ENCODE results near the gene CNBD2.
"Not testable (repeated sequence)": the region's sequence is repeated elsewhere in the genome, so short reads cannot be mapped to it uniquely, and the experiment has no call there.

CNBD2 gene

GRCh38 chr20:36065427-36065998 lies 97.1 kb downstream of the CNBD2 start:
- DNase-seq (ENCODE audit: low read depth) = no peak
- peak overlapping the region; percentile 57 for H3K4me3 ChIP-seq (ENCODE audit: low read length)
- TF ChIP-seq CTCF (conservative IDR thresholded peaks at IDR 0.05; ENCODE audit: low read length) = no peak

DNA sequence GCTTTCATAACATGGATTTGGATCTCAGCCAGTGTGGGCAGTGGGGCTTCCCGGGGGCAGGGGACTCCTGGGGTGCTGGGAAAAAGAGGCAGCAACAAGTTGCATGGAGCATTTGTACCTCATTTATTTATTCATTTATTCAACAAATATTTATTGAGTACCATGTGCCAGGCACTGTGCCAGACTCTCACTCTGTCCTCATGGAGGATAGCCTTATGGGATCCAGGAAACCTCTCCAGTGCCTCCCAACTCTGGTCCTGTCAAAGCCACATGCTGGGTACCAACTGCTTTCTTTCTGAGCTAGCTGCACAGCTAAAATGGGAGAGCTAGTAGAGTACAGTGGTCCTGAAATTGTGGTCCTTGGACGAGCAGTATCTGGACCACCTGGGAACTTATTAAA lies 98.4 kb downstream of the CNBD2 start:
- no peak for TF ChIP-seq CTCF (conservative IDR thresholded peaks at IDR 0.05; ENCODE audit: low read length)
- no peak overlapping the region for H3K4me3 ChIP-seq (ENCODE audit: low read length)
- no peak for DNase-seq (ENCODE audit: low read depth)

GRCh38 chr20:36068526-36068925 lies 100.1 kb downstream of the CNBD2 start:
- not testable (repeated sequence) for H3K4me3 ChIP-seq (ENCODE audit: low read length); DNase-seq (ENCODE audit: low read depth)

DNA sequence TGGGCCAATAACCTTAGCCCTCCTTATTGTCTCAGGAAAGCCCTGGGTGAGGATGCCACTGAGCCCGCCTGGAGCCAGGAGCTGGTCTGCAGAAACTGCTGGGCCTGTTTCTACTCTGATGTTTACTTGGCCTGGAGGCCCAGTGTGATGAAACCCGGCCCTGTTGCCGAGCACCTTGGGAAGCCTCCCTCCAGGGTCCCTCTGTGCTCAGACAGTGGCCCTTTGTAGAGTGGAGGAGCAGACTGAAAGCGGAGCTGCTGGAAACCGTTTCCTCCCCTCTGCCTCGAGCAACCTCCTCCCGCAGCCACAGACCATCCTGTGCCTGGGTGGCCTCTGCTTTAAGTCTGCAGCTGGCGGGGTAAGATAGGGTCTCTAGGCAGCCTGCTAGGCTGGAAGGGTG lies 102.1 kb downstream of the CNBD2 start:
- DNase-seq (ENCODE audit: low read depth) = no peak
- TF ChIP-seq CTCF (conservative IDR thresholded peaks at IDR 0.05; ENCODE audit: low read length) = no peak
- no peak overlapping the region for H3K4me3 ChIP-seq (ENCODE audit: low read length)

DNA sequence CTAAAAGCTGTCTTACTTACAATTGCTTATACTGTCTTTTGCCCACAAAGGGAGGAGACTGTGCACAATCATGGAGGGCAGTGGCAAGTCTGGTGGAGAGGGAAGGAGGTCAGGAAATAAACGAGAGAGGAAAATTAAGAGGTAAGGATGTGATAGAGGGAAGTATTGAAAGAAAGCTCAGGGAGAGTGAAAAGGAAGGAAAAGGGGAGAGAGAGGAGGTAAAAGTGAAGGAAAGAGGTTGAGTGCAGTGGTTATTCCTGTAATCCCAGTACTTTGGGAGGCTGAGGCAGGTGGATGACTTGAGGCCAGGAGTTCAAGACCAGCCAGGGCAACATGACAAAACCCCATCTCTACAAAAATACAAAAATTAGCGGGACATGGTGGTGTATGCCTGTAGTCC lies 103.5 kb downstream of the CNBD2 start:
- TF ChIP-seq CTCF (conservative IDR thresholded peaks at IDR 0.05; ENCODE audit: low read length) = no peak
- H3K4me3 ChIP-seq (ENCODE audit: low read length) = no peak overlapping the region
- DNase-seq (ENCODE audit: low read depth) = no peak

DNA sequence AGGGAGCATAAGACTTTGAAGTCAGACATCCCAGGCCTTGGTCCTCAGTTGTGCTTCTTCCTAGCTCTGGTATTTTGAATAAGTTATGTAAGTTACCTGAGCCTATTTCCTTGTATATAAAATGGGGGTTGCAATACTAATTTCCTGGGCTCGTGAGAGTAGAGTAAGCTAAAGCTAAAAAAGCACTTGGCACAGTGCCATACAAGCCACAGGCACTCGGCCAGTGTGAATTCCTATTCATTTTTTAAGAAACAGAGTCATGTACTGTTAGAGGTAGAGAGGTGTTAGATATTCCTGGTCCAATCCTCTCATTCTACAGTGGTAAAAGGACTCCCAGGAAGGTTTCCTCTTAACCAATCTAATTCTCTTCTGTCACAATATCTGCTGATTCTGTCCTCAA lies 106.6 kb downstream of the CNBD2 start:
- TF ChIP-seq CTCF (conservative IDR thresholded peaks at IDR 0.05; ENCODE audit: low read length) = no peak
- H3K4me3 ChIP-seq (ENCODE audit: low read length) = no peak overlapping the region
- no peak for DNase-seq (ENCODE audit: low read depth)

- DNase-seq (ENCODE audit: low read depth); H3K4me3 ChIP-seq (ENCODE audit: low read length): not testable (repeated sequence)
Measured at GRCh38 chr20:36077762-36078161, 109.4 kb downstream of the CNBD2 start.

GRCh38 chr20:36079486-36079885 lies 111.1 kb downstream of the CNBD2 start:
- TF ChIP-seq CTCF (conservative IDR thresholded peaks at IDR 0.05; ENCODE audit: low read length) = no peak
- DNase-seq (ENCODE audit: low read depth) = no peak
- no peak overlapping the region for H3K4me3 ChIP-seq (ENCODE audit: low read length)

GRCh38 chr20:36079984-36080383 lies 111.6 kb downstream of the CNBD2 start:
- DNase-seq (ENCODE audit: low read depth); H3K4me3 ChIP-seq (ENCODE audit: low read length): not testable (repeated sequence)

Data from AG10803 (cell line).